Right atrium auricular region (tissue), 2 donors: ENCODE data around the gene INKA2. TPM values are rescaled to one million over a fixed set of nuclear protein-coding genes. Genes with fewer than 3 reads are reported as not detected.

Source experiments
- DNase-seq: peaks from one replicate; pipeline ENCODE4 v3.0.0-alpha.2; 2019; ENCODE audit warnings: low spot score
- H3K27ac ChIP-seq, 2 donors: fragments of 200-600 bp; sonication (generic); 1 replicate in 1 of 2; 2 replicates in 1 of 2; pipeline ENCODE4 v1.5.1; 2016 to 2019
- H3K27me3 ChIP-seq, 2 donors: fragments of 200-600 bp; sonication (generic); one replicate each; pipeline versions ENCODE4 v1.5.1 to v1.6.0; 2017 to 2019
- H3K36me3 ChIP-seq: fragments of 200-600 bp; sonication (generic); one replicate; pipeline ENCODE4 v1.5.1; 2016
- H3K4me1 ChIP-seq, 2 donors: fragments of 200-600 bp; sonication (generic); one replicate each; pipeline versions ENCODE4 v1.5.1 to v1.6.0; 2017 to 2019
- H3K4me3 ChIP-seq, 2 donors: fragments of 200-600 bp; sonication (generic); 1 replicate in 1 of 2; 2 replicates in 1 of 2; pipeline ENCODE4 v1.5.1; 2017 to 2019; ENCODE audit warnings: mild to moderate bottlenecking in 1 of 2, moderate library complexity in 1 of 2
- H3K9me3 ChIP-seq, 2 donors: fragments of 200-600 bp; sonication (generic); one replicate each; pipeline ENCODE4 v1.5.1; 2019
- total RNA-seq, 2 donors: library from RNA; depleted of rRNA; stranded (reverse); fragments of >200 nt; gene quantifications; one replicate each; pipeline ENCODE4 v1.1.0, GENCODE V29; 2016
- TF ChIP-seq, protein P1 (sequence below), 2 donors: fragments of 200-600 bp; sonication (generic); IDR thresholded peaks; one replicate each; pipeline ENCODE4 v1.5.1; 2019; ENCODE audit warnings: antibody characterized with exemption in 2 of 2

INKA2 gene
- total RNA-seq, 2 donors from 2014 or later: 17.3 to 23.4 TPM

DNA sequence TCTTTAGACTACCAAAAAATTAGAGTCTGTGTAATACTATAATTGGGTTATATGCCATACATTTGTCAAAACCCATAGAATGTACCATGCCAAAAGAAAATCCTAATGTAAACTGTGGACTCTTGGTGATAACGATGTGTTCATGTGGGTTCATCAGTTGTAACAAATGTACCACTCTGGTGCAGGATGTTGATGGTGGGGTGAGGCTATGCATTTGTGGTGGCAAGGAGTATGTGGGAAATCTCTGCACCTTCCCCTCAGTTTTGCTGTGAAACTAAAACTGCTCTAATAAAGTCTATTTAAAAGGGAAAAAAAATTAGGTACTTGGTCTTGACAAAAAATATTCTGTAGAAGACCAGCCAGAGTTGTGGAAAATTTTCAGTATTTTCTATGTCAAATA, 43.4 kb downstream of the INKA2 start:
- H3K4me3 ChIP-seq: no peak overlapping the region
- no peak overlapping the region for H3K27ac ChIP-seq
- peaks cover 40% of the 10 kb centered on the region for H3K36me3 ChIP-seq
- H3K4me1 ChIP-seq: peaks cover 0 to 5% of the 10 kb centered on the region in 2 donors
- H3K27me3 ChIP-seq: no peaks in the 10 kb centered on the region
- TF ChIP-seq, protein P1, sequence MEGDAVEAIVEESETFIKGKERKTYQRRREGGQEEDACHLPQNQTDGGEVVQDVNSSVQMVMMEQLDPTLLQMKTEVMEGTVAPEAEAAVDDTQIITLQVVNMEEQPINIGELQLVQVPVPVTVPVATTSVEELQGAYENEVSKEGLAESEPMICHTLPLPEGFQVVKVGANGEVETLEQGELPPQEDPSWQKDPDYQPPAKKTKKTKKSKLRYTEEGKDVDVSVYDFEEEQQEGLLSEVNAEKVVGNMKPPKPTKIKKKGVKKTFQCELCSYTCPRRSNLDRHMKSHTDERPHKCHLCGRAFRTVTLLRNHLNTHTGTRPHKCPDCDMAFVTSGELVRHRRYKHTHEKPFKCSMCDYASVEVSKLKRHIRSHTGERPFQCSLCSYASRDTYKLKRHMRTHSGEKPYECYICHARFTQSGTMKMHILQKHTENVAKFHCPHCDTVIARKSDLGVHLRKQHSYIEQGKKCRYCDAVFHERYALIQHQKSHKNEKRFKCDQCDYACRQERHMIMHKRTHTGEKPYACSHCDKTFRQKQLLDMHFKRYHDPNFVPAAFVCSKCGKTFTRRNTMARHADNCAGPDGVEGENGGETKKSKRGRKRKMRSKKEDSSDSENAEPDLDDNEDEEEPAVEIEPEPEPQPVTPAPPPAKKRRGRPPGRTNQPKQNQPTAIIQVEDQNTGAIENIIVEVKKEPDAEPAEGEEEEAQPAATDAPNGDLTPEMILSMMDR (IDR thresholded peaks at IDR 0.05): no peak
- no peaks in the 10 kb centered on the region for H3K9me3 ChIP-seq
- no peak for DNase-seq

DNA sequence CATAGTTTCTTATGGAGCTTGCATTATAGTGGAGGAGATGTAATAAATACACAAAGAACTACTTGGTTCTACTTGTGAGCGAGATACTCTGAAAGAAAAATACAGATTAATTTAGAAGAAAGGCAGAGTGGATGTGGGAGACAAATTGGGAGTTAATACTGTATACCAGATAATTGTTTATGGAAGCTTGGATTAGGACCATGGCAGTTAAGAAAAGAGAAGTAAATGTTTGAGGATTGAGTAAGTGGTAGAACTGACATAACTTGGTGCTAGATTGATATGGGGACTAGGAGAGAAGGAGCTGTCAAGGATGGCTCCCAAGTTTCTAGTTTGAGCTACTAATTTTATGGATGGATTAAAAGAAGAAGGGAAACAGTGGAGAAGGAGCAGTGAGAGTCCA, 47.3 kb downstream of the INKA2 start:
- DNase-seq: no peak
- H3K27me3 ChIP-seq: no peaks in the 10 kb centered on the region
- peaks cover 0 to 17% of the 10 kb centered on the region in 2 donors for H3K4me1 ChIP-seq
- peaks cover 8% of the 10 kb centered on the region for H3K36me3 ChIP-seq
- no peak overlapping the region for H3K4me3 ChIP-seq
- H3K9me3 ChIP-seq: no peaks in the 10 kb centered on the region
- H3K27ac ChIP-seq: no peak overlapping the region
- TF ChIP-seq, protein P1 (IDR thresholded peaks at IDR 0.05): no peak

DNA sequence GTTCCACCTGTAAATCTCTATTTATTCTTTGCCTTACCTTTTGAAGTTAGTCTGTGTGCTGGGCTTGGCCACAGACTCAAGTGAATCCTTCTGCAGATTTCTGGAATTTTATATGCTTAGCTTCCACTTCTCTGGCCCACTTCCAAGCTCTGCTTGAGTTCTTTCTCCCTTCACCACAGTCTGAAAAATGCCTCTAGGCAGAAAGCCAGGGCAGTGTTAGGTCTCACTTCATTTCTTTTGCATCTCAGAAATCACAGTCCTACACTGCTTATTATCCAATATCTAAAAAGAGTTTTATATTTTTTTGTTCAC, 48.9 kb downstream of the INKA2 start:
- Histone ChIP-seq H3K27me3 (no peaks in the 10 kb centered on the region), H3K9me3 (no peaks in the 10 kb centered on the region), H3K4me3 (no peak overlapping the region), H3K36me3 (peaks cover 8% of the 10 kb centered on the region), H3K4me1 (peaks cover 0 to 13% of the 10 kb centered on the region in 2 donors), H3K27ac (no peak overlapping the region)
- DNase-seq: no peak
- TF ChIP-seq, protein P1 (IDR thresholded peaks at IDR 0.05): no peak

Other genes with a start within 250 kb of the INKA2 start
- gene ADORA3, start 235.8 kb downstream of the INKA2 start, total RNA-seq: 10 to 100 TPM in 1 of 2 donors, 1 to 10 TPM in 1; 2.0 to 11.3 TPM
- 1 to 10 TPM in 1 of 2 donors, under 1 TPM in 1; 0.63 to 4.8 TPM for gene TMIGD3, start 235.8 kb downstream of the INKA2 start, total RNA-seq
- 10 to 100 TPM; 62.1 to 72.8 TPM for gene RAP1A, start 119.6 kb downstream of the INKA2 start, total RNA-seq
- 1 to 10 TPM; 6.1 to 8.8 TPM for gene DDX20, start 16.5 kb upstream of the INKA2 start, total RNA-seq